ENCODE results near the gene MYBPH. TPM values are rescaled to one million over a fixed set of nuclear protein-coding genes. Genes with fewer than 3 reads are reported as not detected.

The MYBPH gene
- polyA plus RNA-seq, 3 donors from 2014 or later, result not detected

- H3K4me1 Mint-ChIP-seq, result no peaks in the 10 kb centered on the region
- H3K36me3 Mint-ChIP-seq, result no peaks in the 10 kb centered on the region
- no peaks in the 10 kb centered on the region for H3K9me3 Mint-ChIP-seq
- H3K4me3 Mint-ChIP-seq, result no peak overlapping the region
- no peak overlapping the region for H3K27ac Mint-ChIP-seq
- peaks cover 2 to 6% (median 3%) of the 10 kb centered on the region in 3 donors for H3K27me3 Mint-ChIP-seq (ENCODE audit: low read depth in 3 of 3)
- DNase-seq, result no peak
Observed at GRCh38 chr1:203179667-203180005, 4.0 kb upstream of the MYBPH start.

- no peaks in the 10 kb centered on the region for H3K9me3 Mint-ChIP-seq
- DNase-seq, result no peak
- H3K36me3 Mint-ChIP-seq, result no peaks in the 10 kb centered on the region
- peaks cover 2 to 6% (median 3%) of the 10 kb centered on the region in 3 donors for H3K27me3 Mint-ChIP-seq (ENCODE audit: low read depth in 3 of 3)
- no peaks in the 10 kb centered on the region for H3K4me1 Mint-ChIP-seq
- no peak overlapping the region for H3K27ac Mint-ChIP-seq
- no peak overlapping the region for H3K4me3 Mint-ChIP-seq
Observed at GRCh38 chr1:203178821-203179666, 3.4 kb upstream of the MYBPH start.

GRCh38 chr1:203178083-203178482 lies 2.5 kb upstream of the MYBPH start:
- Mint-ChIP-seq H3K27me3 (ENCODE audit: low read depth in 3 of 3) (peaks cover 2 to 5% (median 3%) of the 10 kb centered on the region in 3 donors), H3K4me1 (no peaks in the 10 kb centered on the region)

GRCh38 chr1:203177470-203178039 lies 1.9 kb upstream of the MYBPH start:
- no peak overlapping the region for H3K4me3 Mint-ChIP-seq
- no peak for DNase-seq
- no peaks in the 10 kb centered on the region for H3K4me1 Mint-ChIP-seq
- H3K36me3 Mint-ChIP-seq, result no peaks in the 10 kb centered on the region
- no peak overlapping the region for H3K27ac Mint-ChIP-seq
- no peaks in the 10 kb centered on the region for H3K9me3 Mint-ChIP-seq
- peaks cover 2 to 5% (median 3%) of the 10 kb centered on the region in 3 donors for H3K27me3 Mint-ChIP-seq (ENCODE audit: low read depth in 3 of 3)

More at GRCh38 chr1:203178083-203178482, 2.5 kb upstream of the MYBPH start:
- Mint-ChIP-seq H3K9me3 (no peaks in the 10 kb centered on the region), H3K36me3 (no peaks in the 10 kb centered on the region), H3K4me3 (no peak overlapping the region), H3K27ac (no peak overlapping the region)
- no peak for DNase-seq

- Mint-ChIP-seq H3K27me3 (ENCODE audit: low read depth in 3 of 3) (peaks cover 2 to 5% (median 2%) of the 10 kb centered on the region in 3 donors), H3K27ac (no peak overlapping the region), H3K9me3 (no peaks in the 10 kb centered on the region), H3K4me1 (no peaks in the 10 kb centered on the region), H3K4me3 (no peak overlapping the region), H3K36me3 (no peaks in the 10 kb centered on the region)
- DNase-seq, result no peak
Observed at GRCh38 chr1:203177036-203177405, 1.4 kb upstream of the MYBPH start.

- Mint-ChIP-seq H3K4me1 (no peaks in the 10 kb centered on the region), H3K27me3 (ENCODE audit: low read depth in 3 of 3) (peaks cover 1 to 5% (median 2%) of the 10 kb centered on the region in 3 donors), H3K9me3 (no peaks in the 10 kb centered on the region), H3K36me3 (no peaks in the 10 kb centered on the region), H3K4me3 (no peak overlapping the region), H3K27ac (no peak overlapping the region)
- DNase-seq, result no peak
Observed at GRCh38 chr1:203176273-203177035, 828 bp upstream of the MYBPH start.

- Mint-ChIP-seq H3K36me3 (no peaks in the 10 kb centered on the region), H3K4me3 (no peak overlapping the region), H3K27ac (no peak overlapping the region), H3K4me1 (no peaks in the 10 kb centered on the region), H3K27me3 (ENCODE audit: low read depth in 3 of 3) (peaks cover 1 to 5% (median 2%) of the 10 kb centered on the region in 3 donors), H3K9me3 (no peaks in the 10 kb centered on the region)
- no peak for DNase-seq
Observed at GRCh38 chr1:203175827-203176241, 208 bp upstream of the MYBPH start.

GRCh38 chr1:203174324-203174985 lies 1.2 kb downstream of the MYBPH start:
- H3K4me3 Mint-ChIP-seq, result no peak overlapping the region
- H3K36me3 Mint-ChIP-seq, result no peaks in the 10 kb centered on the region
- H3K4me1 Mint-ChIP-seq, result no peaks in the 10 kb centered on the region
- no peaks in the 10 kb centered on the region for H3K9me3 Mint-ChIP-seq
- DNase-seq, result no peak
- no peak overlapping the region for H3K27ac Mint-ChIP-seq
- H3K27me3 Mint-ChIP-seq (ENCODE audit: low read depth in 3 of 3), result peaks cover 1 to 5% (median 3%) of the 10 kb centered on the region in 3 donors

GRCh38 chr1:203173566-203173965 lies 2.1 kb downstream of the MYBPH start:
- no peak for DNase-seq
- Mint-ChIP-seq H3K4me3 (no peak overlapping the region), H3K27me3 (ENCODE audit: low read depth in 3 of 3) (peaks cover 0 to 5% (median 3%) of the 10 kb centered on the region in 3 donors), H3K36me3 (no peaks in the 10 kb centered on the region), H3K4me1 (no peaks in the 10 kb centered on the region), H3K9me3 (no peaks in the 10 kb centered on the region), H3K27ac (no peak overlapping the region)

- Mint-ChIP-seq H3K27ac (no peak overlapping the region), H3K4me3 (no peak overlapping the region), H3K36me3 (no peaks in the 10 kb centered on the region), H3K9me3 (no peaks in the 10 kb centered on the region), H3K27me3 (ENCODE audit: low read depth in 3 of 3) (peaks cover 0 to 5% (median 3%) of the 10 kb centered on the region in 3 donors), H3K4me1 (no peaks in the 10 kb centered on the region)
- no peak for DNase-seq
Observed at GRCh38 chr1:203173011-203173555, 2.5 kb downstream of the MYBPH start.

- DNase-seq, result peak; percentile 18 to 27 (median 20)
Observed at GRCh38 chr1:203172184-203173010, 3.2 kb downstream of the MYBPH start.

GRCh38 chr1:203171341-203172183 lies 4.1 kb downstream of the MYBPH start:
- H3K27ac Mint-ChIP-seq, result no peak overlapping the region

More at GRCh38 chr1:203172184-203173010, 3.2 kb downstream of the MYBPH start:
- Mint-ChIP-seq H3K4me3 (no peak overlapping the region), H3K27me3 (ENCODE audit: low read depth in 3 of 3) (peaks cover 0 to 2% (median 1%) of the 10 kb centered on the region in 3 donors), H3K27ac (no peak overlapping the region), H3K4me1 (no peaks in the 10 kb centered on the region), H3K9me3 (no peaks in the 10 kb centered on the region), H3K36me3 (no peaks in the 10 kb centered on the region)

More at GRCh38 chr1:203171341-203172183, 4.1 kb downstream of the MYBPH start:
- Mint-ChIP-seq H3K27me3 (ENCODE audit: low read depth in 3 of 3) (peaks cover 0 to 2% (median 1%) of the 10 kb centered on the region in 3 donors), H3K4me1 (no peaks in the 10 kb centered on the region), H3K36me3 (no peaks in the 10 kb centered on the region), H3K4me3 (no peak overlapping the region), H3K9me3 (no peaks in the 10 kb centered on the region)
- no peak for DNase-seq

Measured in immature natural killer cell (primary cell).